Endothelial cell of umbilical vein (primary cell): Measurements from ENCODE around the gene ECE2. TPM values are rescaled to one million over a fixed set of nuclear protein-coding genes. Genes with fewer than 3 reads are reported as not detected.

Experiments used
- BruUV-seq: library from RNA; stranded (reverse); fragments of 400-500 nt; replicated peaks from 2 replicates; lab custom pipeline; 2021; lab: Mats Ljungman, UMichigan
- CTCF ChIA-PET: fragments of 300-600, 350-600 bp; sonication (Branson Sonifier 250); formaldehyde crosslinking; loops from one replicate; lab custom pipeline; 2021; ENCODE audit warnings: antibody characterized with exemption, inconsistent platforms; lab: Charles Lee
- POLR2A ChIA-PET: fragments of 300-600, 350-600 bp; sonication (Branson Sonifier 250); formaldehyde crosslinking; loops from one replicate; lab custom pipeline; 2021; ENCODE audit warnings: antibody characterized with exemption, inconsistent platforms; lab: Charles Lee
- DNase-seq: peaks from one replicate; pipeline ENCODE4 v3.0.0-alpha.2; 2011; ENCODE audit warnings: low read depth, low spot score
- FAIRE-seq: peaks from 2 replicates; lab custom pipeline; 2011; peaks lifted over from hg19 to GRCh38; lab: Jason Lieb, UNC
- H2AFZ ChIP-seq: 2 replicates; pipeline ENCODE4 v1.6.0; 2012; ENCODE audit warnings: low read depth, low read length, control low read depth, inconsistent platforms
- H3K27ac ChIP-seq: 2 replicates; pipeline ENCODE4 v1.5.1; 2011; ENCODE audit warnings: low read depth, mild to moderate bottlenecking, control low read depth, low read length, moderate library complexity; ENCODE audit not compliant: insufficient read depth
- H3K27me3 ChIP-seq, 2 experiments: 2 replicates each; pipeline versions ENCODE4 v1.6.0 to v1.6.1; 2011; ENCODE audit warnings: low read length in 2 of 2, mixed read lengths in 1 of 2; ENCODE audit not compliant: control insufficient read depth in 2 of 2, insufficient read depth in 2 of 2
- H3K36me3 ChIP-seq, 2 experiments: 2 replicates in 1 of 2; 3 replicates in 1 of 2; pipeline ENCODE4 v1.5.1; 2011; ENCODE audit warnings: low read length in 2 of 2, mild to moderate bottlenecking in 1 of 2, moderate library complexity in 1 of 2; ENCODE audit not compliant: control insufficient read depth in 2 of 2, insufficient read depth in 2 of 2; ENCODE audit errors: extremely low read depth in 1 of 2
- H3K4me1 ChIP-seq: 3 replicates; pipeline ENCODE4 v1.5.1; 2011; ENCODE audit warnings: mild to moderate bottlenecking, low read length; ENCODE audit not compliant: control insufficient read depth, insufficient read depth; ENCODE audit errors: extremely low read depth
- H3K4me2 ChIP-seq: 2 replicates; pipeline ENCODE4 v1.6.1; 2011; ENCODE audit warnings: low read length, control low read depth, mixed read lengths; ENCODE audit not compliant: insufficient read depth
- H3K4me3 ChIP-seq, 3 experiments: fragments of 200-600 bp in 1 of 3; sonication (generic), shearing (Covaris generic) in 1 of 3; replicated peaks in 1 of 3; 2 replicates each; pipeline ENCODE4 v1.5.1; 2011 to 2016; ENCODE audit warnings: control low read depth in 3 of 3, low read length in 3 of 3, mild to moderate bottlenecking in 2 of 3, inconsistent platforms in 1 of 3, low read depth in 1 of 3, moderate library complexity in 1 of 3; ENCODE audit not compliant: insufficient read depth in 1 of 3
- H3K79me2 ChIP-seq: 2 replicates; pipeline ENCODE4 v1.6.0; 2012; ENCODE audit warnings: low read length, inconsistent platforms; ENCODE audit not compliant: control insufficient read depth, insufficient read depth
- H3K9ac ChIP-seq: replicated peaks from 2 replicates; pipeline ENCODE3; 2011; ENCODE audit warnings: low read length, control low read depth; ENCODE audit not compliant: insufficient read depth; ENCODE audit errors: extremely low read depth
- H3K9me1 ChIP-seq: replicated peaks from 3 replicates; pipeline ENCODE4 v1.6.0; 2011; ENCODE audit warnings: mild to moderate bottlenecking, low read length; ENCODE audit not compliant: control insufficient read depth, insufficient read depth; ENCODE audit errors: extremely low read depth
- H3K9me3 ChIP-seq: replicated peaks from 2 replicates; pipeline ENCODE4 v1.5.1; 2012; ENCODE audit warnings: low read length, inconsistent platforms; ENCODE audit not compliant: control insufficient read depth, insufficient read depth
- H4K20me1 ChIP-seq: replicated peaks from 2 replicates; pipeline ENCODE3; 2011; ENCODE audit warnings: mild to moderate bottlenecking, low read length; ENCODE audit not compliant: control insufficient read depth, insufficient read depth; ENCODE audit errors: extremely low read depth
- FOS ChIP-seq: IDR thresholded peaks from 2 replicates; pipeline ENCODE4 v1.6.1; 2011; ENCODE audit warnings: mild to moderate bottlenecking, low read length, moderate library complexity, borderline replicate concordance; ENCODE audit not compliant: insufficient read depth
- MYC ChIP-seq: IDR thresholded peaks from one replicate; pipeline ENCODE4 v1.6.1; 2011; ENCODE audit warnings: mild to moderate bottlenecking, low read depth, low read length
- POLR2A ChIP-seq: IDR thresholded peaks from 2 replicates; pipeline ENCODE4 v1.6.1; 2012; ENCODE audit warnings: low read depth, mild to moderate bottlenecking, control low read depth, low read length
- dilution Hi-C: fragments of 300-500 bp; cut with MboI; formaldehyde crosslinking; loops from one replicate; pipeline ENCODE4 v1.15.0; 2019; ENCODE audit warnings: low sequenced_read_pairs; ENCODE audit not compliant: extremely low pct_ligation_motif_present
- intact Hi-C: fragments of 100-400 bp; cut with micrococcal nuclease; formaldehyde crosslinking; loops from one replicate; pipeline ENCODE4 v1.10.0; 2022
- polyA plus RNA-seq, 4 experiments: library from polyadenylated mRNA; depleted of rRNA in 3 of 4; stranded (reverse) in 3 of 4; unstranded in 1 of 4; fragments of >200 nt; gene quantifications; 2 replicates each; pipeline versions ENCODE4 v1.2.1 to v1.2.3, GENCODE V29; 2011 to 2012; ENCODE audit warnings: missing spikeins in 1 of 4
- total RNA-seq: library from RNA; stranded (reverse); gene quantifications from 2 replicates; pipeline ENCODE4 v1.2.3, GENCODE V29; 2021

The ECE2 gene
- total and polyA plus RNA-seq, 2 donors (not counting 3 experiments of a cell fraction or from before 2014, with no cell fraction given), result not detected

DNA sequence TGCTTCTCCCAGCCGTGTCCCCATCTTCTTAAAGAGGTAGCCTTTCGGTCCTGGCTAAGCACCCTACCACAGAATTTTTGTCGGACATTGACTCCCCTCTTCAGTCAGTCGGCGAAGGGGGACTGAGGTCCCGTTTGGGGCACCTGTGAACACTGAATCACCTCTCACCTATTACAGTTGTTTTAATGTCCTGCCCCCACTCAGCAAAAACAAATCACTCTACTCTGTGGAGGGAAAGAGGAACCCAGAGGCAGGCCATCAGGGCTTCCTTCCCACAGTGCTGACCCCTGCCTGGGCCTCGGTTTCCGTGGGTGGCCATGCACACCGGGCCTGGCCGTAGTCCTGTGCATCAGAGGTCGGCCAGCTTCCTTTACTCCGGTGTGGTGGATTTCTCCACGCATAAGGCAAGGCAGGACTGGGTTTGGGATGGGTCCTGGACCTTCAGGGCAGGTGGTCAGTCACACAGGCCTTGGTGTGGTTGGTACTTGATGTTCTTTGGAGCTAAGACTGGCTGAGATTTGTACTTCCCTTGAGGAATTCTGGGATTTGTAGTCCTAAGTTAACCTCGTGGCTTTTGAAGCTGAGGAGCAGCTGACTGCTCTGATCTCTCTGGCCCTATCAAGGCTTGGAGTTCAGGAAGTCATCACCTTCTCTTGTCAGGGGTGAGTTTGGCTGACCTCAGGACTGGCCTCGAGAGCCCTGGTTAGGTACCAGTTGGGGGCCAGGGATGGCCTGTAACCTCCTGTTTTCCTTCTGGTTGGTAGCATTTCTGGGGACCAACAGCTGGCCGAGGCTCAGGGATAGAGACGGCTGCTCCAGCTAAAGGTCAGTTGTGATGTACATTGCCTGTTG lies 61.0 kb downstream of the ECE2 start:
- Histone ChIP-seq H3K27ac (peak overlapping the region; percentile 99), H3K4me3 (peak overlapping the region; percentile 31 to 62 (median 54)), H3K9me3 (no peaks in the 10 kb centered on the region), H3K9me1 (no peaks in the 10 kb centered on the region), H4K20me1 (no peaks in the 10 kb centered on the region), H2AFZ (no peak overlapping the region), H3K4me1 (peaks cover 74% of the 10 kb centered on the region), H3K4me2 (peak overlapping the region; percentile 73), H3K27me3 (no peaks in the 10 kb centered on the region), H3K79me2 (peaks cover 48% of the 10 kb centered on the region), H3K9ac (peak overlapping the region; percentile 76), H3K36me3 (peaks cover 16 to 18% of the 10 kb centered on the region in 2 experiments)
- intact Hi-C loops (loop anchor here (10.0 kb wide), 1 partner anchor 1598 kb away; the partner anchor contains the start of gene TRA2B), dilution Hi-C loops (no loop called here)
- peak; percentile 96 for FAIRE-seq
- ChIA-PET POLR2A (interaction anchor here (0.6 to 1.0 kb wide), 3 partner anchors 21 to 185 kb away, joined by 3 to 5 read pairs (median 4); no protein-coding TSS in a partner anchor), CTCF (interaction anchor here (0.7 to 2.2 kb wide), 10 partner anchors 9 to 442 kb away, joined by 3 to 7 read pairs (median 4); partner anchors contain the start of gene EIF2B5)
- BruUV-seq, result TSS peak; percentile 6
- peak; percentile 66 for DNase-seq
- TF ChIP-seq POLR2A (peak; percentile 46), FOS (no peak)

DNA sequence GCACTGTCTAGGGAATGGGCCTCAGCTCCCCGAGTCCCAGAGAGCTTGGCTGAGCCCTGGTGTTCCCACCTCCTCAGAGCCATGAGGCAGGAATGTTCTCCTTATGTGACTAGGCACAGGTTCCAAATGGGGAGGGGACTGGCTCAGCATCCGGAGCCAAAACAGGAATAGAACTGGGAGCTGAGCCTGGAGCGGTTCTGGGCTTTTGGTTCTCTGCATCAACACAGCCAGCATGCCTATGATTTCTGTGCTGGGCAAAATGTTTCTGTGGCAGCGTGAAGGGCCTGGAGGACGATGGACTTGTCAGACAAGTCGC lies 61.5 kb downstream of the ECE2 start, which contains the start of gene FAM131A:
Gene FAM131A, plus strand, starts transcription at position 202 of the 316 bp plus-strand sequence. Its CDS starts 31 bp downstream, at position 233.
- H3K4me3 ChIP-seq, result peak within 1 kb of the TSS; percentile 31 to 62 (median 54)
- peak within 1 kb of the TSS; percentile 73 for H3K4me2 ChIP-seq
- H4K20me1 ChIP-seq, result no peaks in the 10 kb centered on the region
- no TSS peak for BruUV-seq
- H3K9me3 ChIP-seq, result no peaks in the 10 kb centered on the region
- ChIA-PET POLR2A (interaction anchor here (0.6 to 1.0 kb wide), 3 partner anchors 22 to 186 kb away, joined by 3 to 5 read pairs (median 4); no protein-coding TSS in a partner anchor), CTCF (interaction anchor here (0.7 to 2.2 kb wide), 11 partner anchors 8 to 442 kb away, joined by 3 to 7 read pairs (median 4); partner anchors contain the start of gene EIF2B5)
- no peaks in the 10 kb centered on the region for H3K27me3 ChIP-seq
- FAIRE-seq, result peak; percentile 35
- H3K36me3 ChIP-seq, result peaks cover 14 to 18% of the 10 kb centered on the region in 2 experiments
- TF ChIP-seq POLR2A, result no peak
- TF ChIP-seq MYC, result no peak
- peak within 1 kb of the TSS; percentile 76 for H3K9ac ChIP-seq
- peak within 1 kb of the TSS; percentile 24 for H2AFZ ChIP-seq
- no peaks in the 10 kb centered on the region for H3K9me1 ChIP-seq
- H3K4me1 ChIP-seq, result peaks cover 69% of the 10 kb centered on the region
- H3K79me2 ChIP-seq, result peaks cover 48% of the 10 kb centered on the region
- dilution Hi-C loops, result no loop called here
- H3K27ac ChIP-seq, result peak within 1 kb of the TSS; percentile 99
- intact Hi-C loops, result loop anchor here (10.0 kb wide), 1 partner anchor 1597 kb away; the partner anchor contains the start of gene TRA2B
- DNase-seq, result peak; percentile 12
